ENCODE data around the gene DOP1B.
"Not testable (repeated sequence)": the region's sequence is repeated elsewhere in the genome, so short reads cannot be mapped to it uniquely, and the experiment has no call there.

Gene DOP1B

GRCh38 chr21:36175771-36176565, 19.3 kb downstream of the DOP1B start:
- DNase-seq (ENCODE audit: low read depth): no peak

DNA sequence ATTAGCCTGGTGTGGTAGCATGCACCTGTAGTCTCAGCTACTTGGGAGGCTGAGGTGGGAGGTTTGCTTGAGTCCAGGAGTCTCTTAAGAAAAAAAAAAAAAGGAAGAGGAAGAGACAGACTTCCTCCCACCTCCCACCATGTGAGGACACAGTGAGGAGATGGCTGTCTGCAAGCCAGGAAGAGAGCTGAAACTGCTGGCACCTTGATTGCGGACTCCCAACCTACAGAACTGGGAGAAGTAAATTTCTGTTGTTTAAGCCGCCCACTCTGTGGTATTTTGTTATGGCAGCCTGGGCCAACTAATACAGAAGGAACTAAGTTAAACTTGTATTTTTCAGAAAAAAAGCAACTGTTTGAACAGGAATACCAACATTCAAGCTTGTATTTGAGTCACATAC, 21.7 kb downstream of the DOP1B start:
- DNase-seq (ENCODE audit: low read depth): no peak

DNA sequence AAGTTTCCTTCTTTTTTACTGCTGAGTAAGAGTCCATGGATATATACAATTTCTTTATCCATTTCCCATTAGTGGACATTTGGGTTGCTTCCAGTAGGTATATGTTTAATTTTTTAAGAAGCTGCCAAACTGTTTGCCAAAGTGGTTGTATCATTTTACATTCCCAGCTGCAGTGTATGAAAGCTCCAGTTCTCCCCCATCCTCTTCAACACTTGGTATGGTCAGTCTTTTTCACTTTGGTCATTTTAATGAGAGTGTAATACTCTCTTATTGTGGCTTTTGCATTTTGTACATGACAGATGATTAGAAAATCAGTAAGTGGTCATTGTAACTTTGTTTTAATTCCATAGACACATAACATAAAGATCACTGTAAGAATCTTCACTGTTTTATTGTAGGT, 22.5 kb downstream of the DOP1B start:
- DNase-seq (ENCODE audit: low read depth): no peak

DNA sequence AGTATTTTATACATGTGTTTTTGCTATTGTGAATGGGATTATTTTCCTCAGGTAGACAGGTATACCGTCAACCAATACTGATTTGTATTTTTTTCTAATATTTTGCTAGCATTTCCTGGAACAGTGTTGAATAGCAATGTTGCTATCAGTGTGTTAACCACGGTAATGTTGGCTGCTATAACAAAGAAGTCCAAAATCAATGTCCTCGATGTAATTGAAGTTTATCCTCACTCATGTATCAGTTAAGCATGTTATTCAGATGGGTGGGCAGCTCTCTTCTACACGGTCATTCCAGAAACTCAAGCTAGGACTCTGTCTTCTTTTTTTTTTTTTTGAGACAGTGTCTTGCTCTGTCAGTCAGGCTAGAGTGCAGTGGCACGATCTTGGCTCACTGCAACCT, 24.3 kb downstream of the DOP1B start:
- DNase-seq (ENCODE audit: low read depth): no peak

- DNase-seq (ENCODE audit: low read depth): no peak
Observed at GRCh38 chr21:36183144-36183795, 26.6 kb downstream of the DOP1B start.

DNA sequence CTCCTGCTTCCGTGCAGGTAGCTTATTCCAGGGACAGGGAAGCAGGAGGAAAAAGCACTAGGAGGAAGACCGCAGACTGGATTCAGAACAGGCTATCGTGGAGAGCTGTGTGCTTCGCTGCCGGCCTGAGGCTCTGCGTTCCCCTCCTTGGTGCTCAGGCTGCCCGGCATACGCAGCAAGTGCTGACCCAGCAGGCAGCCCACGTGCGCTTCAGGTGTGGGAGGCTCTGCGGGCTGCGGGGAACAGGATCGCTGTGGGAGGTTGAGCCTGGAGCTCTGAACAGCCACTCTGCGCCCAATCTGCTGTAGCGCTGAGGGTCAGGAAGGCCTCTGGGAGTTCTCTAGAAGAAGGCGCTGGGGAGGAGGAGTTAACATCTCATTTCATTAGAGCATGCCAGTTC, 27.9 kb downstream of the DOP1B start:
- DNase-seq (ENCODE audit: low read depth): no peak

GRCh38 chr21:36185523-36185922, 28.9 kb downstream of the DOP1B start:
- DNase-seq (ENCODE audit: low read depth): no peak

DNA sequence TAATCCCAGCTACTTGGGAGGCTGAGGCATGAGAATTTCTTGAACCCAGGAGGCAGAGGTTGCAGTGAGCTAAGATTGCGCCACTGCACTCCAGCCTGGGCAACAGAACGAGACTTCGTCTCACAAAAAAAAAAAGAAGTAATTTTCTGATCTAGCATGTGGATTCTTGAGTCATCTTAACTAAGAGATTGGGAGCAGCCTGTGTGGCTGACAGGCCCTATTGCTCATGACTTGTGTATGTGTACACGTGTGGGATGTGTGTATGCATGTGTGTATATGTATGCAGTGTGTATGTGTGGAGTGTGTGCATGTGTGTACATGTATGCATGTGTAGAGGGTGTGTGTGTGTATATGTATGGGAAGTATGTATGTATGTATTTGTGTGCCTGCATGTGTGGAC, 29.5 kb downstream of the DOP1B start:
- DNase-seq (ENCODE audit: low read depth): no peak

DNA sequence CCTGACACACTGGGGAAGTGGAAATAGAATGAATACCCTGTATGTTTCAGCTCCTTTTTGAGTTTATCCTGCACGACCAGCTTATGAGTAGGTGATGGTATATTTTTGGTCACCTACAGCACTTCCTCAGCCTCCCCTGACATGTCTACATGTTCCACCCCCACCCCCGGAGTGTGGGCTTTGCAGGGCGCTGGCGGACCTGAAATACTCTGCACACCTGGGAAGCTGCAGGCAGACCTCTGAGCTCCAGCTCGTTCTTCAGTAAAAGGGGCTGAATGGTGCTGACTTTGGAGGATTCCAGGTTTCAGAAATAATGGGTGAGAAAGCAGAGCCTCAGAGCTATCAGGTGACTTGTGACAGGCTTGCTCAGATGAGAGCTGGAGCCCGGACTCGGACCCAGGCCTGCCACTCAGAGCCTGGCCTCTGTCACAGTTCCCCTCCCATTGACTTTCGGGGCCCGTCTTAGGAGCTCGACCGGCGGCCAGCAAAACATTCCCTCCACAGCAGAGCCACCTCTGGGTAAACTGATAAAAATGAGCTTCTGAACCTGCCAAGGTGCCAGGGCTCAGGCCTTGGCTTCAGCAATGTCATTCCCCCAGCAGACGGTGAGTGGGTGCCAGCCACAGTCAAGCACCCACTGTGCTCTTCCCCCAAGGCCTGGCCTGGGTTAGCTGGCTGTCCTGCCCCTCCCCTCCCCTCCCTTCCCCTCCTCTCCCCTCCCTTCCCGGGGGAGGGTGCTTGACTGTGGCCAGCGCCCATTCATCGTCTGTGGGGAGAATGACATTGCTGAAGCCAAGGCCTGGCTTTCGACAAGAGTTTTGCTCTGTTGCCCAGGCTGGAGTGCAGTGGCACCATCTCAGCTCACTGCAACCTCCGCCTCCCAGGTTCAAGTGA, 30.1 kb downstream of the DOP1B start:
- DNase-seq (ENCODE audit: low read depth): no peak

GRCh38 chr21:36188081-36188681, 31.6 kb downstream of the DOP1B start:
- no peak for DNase-seq (ENCODE audit: low read depth)

GRCh38 chr21:36188937-36189336, 32.3 kb downstream of the DOP1B start:
- no peak for DNase-seq (ENCODE audit: low read depth)

- DNase-seq (ENCODE audit: low read depth): no peak
Observed at GRCh38 chr21:36190736-36191135, 34.1 kb downstream of the DOP1B start.

DNA sequence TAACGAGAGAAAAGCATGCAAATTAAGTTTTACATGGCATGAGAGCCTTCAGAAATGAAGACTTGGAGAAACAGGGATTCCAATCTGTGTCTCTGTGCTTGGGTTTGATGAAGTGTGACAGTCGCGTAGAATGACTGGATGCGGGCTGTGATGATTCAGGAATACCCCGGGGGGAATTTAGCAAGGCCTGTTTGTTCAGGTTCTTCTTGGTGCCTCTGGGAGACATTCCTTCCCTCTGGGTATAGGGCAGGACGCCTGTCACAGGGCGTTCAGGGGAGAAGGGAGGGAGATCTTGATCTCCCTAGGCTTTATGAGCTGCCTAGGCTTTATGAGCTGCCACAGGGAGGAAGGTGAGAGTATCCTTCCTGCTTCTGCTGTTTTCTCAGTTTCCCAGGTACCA, 36.6 kb downstream of the DOP1B start:
- DNase-seq (ENCODE audit: low read depth): no peak

- no peak for DNase-seq (ENCODE audit: low read depth)
Observed at GRCh38 chr21:36194024-36194423, 37.4 kb downstream of the DOP1B start.

GRCh38 chr21:36195613-36196012, 39.0 kb downstream of the DOP1B start:
- no peak for DNase-seq (ENCODE audit: low read depth)

DNA sequence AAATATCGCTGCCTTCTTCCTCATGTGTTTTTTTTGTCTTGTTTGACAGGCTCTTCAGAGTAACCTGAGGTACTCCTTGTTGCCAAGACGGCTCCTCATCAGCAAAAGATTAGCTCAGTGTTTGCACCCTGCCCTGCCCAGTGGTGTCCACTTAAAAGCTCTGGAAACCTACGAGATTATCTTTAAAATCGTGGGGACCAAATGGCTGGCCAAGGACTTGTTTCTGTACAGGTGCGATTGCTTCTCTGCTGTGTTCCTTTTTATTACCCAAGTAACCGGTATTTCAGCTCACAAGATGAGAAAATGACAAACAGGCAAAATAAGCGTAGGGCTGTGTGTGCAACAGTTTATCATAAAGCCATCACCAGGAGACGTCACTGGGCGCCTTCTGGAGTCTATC, 42.4 kb downstream of the DOP1B start:
- DNase-seq (ENCODE audit: low read depth): no peak

DNA sequence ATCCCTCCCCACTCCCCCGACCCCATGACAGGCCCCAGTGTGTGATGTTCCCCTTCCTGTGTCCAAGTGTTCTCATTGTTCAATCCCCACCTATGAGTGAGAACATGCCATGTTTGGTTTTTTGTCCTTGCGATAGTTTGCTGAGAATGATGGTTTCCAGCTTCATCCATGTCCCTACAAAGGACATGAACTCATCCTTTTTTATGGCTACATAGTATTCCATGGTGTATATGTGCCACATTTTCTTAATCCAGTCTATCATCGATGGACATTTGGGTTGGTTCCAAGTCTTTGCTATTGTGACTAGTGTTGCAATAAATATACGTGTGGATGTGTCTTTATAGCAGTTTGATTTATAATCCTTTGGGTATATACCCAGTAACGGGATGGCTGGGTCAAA, 43.0 kb downstream of the DOP1B start:
- DNase-seq (ENCODE audit: low read depth): not testable (repeated sequence)

GRCh38 chr21:36200081-36200561, 43.5 kb downstream of the DOP1B start:
- no peak for DNase-seq (ENCODE audit: low read depth)

DNA sequence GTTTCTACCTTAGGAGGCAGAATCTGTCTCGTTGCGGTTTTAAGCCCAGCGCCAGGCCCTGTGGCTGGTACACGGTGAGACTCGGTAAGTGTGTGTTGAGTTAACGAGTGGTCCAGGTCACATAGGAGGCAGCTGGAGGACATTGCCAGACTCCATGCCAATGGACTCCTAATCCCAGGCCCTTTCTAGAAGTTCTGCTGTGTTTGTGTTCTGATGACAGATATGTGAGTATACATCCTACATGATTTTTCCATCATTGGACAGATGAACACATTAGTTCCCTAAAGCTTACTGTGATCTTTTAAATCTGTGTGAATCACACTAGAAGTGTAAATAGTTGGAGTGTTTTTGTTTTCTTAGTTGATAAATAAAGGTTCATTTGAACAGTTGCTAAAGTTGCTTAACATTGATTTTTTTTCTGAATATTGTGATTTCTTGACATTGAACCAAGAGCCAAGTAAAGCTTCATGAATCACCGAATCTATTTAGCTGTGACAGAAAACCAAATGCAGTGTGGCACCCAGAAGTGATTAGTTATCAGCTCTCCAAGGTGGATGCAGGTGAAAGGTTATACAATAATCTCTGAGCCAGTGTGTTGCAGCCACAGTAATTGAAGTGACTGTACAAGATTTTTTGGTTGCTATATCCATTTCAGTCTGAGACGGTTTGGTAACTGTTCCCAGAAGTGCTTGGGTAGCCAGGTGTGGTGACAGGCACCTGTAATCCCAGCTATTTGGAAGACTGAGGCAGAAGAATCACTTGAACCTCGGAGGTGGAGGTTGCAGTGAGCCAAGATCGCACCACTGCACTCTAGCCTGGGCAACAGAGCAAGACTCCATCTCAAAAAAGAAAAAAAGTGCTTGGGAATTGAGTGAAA, 46.3 kb downstream of the DOP1B start:
- DNase-seq (ENCODE audit: low read depth): no peak

DNA sequence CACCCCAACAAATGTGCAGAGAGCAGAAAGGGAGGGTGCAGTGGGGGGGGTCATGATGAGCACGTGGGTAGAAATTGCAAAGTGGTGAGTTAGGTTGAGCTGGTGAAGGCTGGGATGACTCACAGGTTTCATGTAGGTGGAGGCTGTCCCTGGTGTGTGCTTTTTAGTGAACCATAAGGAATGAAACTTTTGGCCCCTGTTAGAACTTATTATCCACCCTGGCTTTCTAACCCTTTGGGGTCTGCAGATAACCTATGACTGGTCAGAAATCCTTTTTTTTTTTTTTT, 46.9 kb downstream of the DOP1B start:
- DNase-seq (ENCODE audit: low read depth): no peak

DNA sequence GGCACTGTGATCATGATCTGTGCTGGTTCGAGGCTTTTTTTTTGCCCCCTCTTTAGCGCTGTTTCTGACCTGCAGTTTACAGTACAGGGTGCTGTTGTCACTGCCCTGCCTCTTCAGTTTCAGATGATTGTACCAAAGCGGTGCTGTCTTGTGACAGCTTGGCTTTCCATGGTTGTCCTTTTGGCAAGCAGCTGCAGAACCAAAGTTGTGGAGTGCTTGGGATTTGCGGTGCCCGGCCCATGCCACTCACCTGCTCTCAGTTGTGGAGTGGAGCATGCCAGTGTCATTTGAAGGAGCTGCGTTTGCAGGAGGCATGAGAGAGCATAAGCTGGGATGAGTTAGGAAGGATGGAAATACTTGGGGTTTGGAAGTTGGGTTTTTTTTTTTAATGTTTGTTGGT, 48.4 kb downstream of the DOP1B start:
- DNase-seq (ENCODE audit: low read depth): no peak

Data from stimulated activated CD8-positive, alpha-beta memory T cell treated with anti-CD3 and anti-CD28 coated beads, Interleukin-15, amount 100 ng/mL, for 24 hours (primary cell).